B cell (primary cell): ENCODE results near the gene FAM53A. TPM values are rescaled to one million over a fixed set of nuclear protein-coding genes. Genes with fewer than 3 reads are reported as not detected.

Experiments
- ATAC-seq: fragments of 200-7000 bp; cut with Tn5 transposase; one replicate; pipeline ENCODE4 v1.10.0; 2021; ENCODE audit warnings: low read depth, mild to moderate bottlenecking, moderate number of reproducible peaks, moderate library complexity
- CTCF ChIA-PET: fragments of 350-600 bp; sonication (Branson Sonifier 250); formaldehyde crosslinking; loops from one replicate; lab custom pipeline; 2021; ENCODE audit warnings: antibody characterized with exemption, inconsistent platforms; lab: Charles Lee
- POLR2A ChIA-PET: fragments of 350-600 bp; sonication (Branson Sonifier 250); formaldehyde crosslinking; loops from one replicate; lab custom pipeline; 2021; ENCODE audit warnings: antibody characterized with exemption; lab: Charles Lee
- DNase-seq: peaks from one replicate; pipeline ENCODE4 v3.0.0; 2013
- H2AFZ ChIP-seq: 2 replicates; pipeline ENCODE4 v1.6.1; 2012; ENCODE audit warnings: mild to moderate bottlenecking, low read depth, low read length; ENCODE audit not compliant: insufficient read depth, poor library complexity, severe bottlenecking
- H3K27ac ChIP-seq, 2 donors: 1 replicate in 1 of 2; 2 replicates in 1 of 2; pipeline ENCODE4 v1.5.1; 2012 to 2013; ENCODE audit warnings: low read length in 2 of 2, mild to moderate bottlenecking in 2 of 2, moderate library complexity in 1 of 2
- H3K27me3 ChIP-seq, 4 experiments: fragments of 200-600 bp in 1 of 4; sonication (generic) in 1 of 4; replicated peaks in 1 of 4; 1 replicate in 2 of 4; 2 replicates in 2 of 4; pipeline versions ENCODE4 v1.6.1 to v1.7.0; 2013 to 2016; ENCODE audit warnings: low read length in 3 of 4, mild to moderate bottlenecking in 2 of 4, mixed read lengths in 1 of 4, moderate library complexity in 1 of 4; ENCODE audit not compliant: insufficient read depth in 4 of 4, control insufficient read depth in 3 of 4; ENCODE audit errors: control extremely low read depth in 1 of 4
- H3K36me3 ChIP-seq, 2 experiments: replicated peaks in 1 of 2; 1 replicate in 1 of 2; 2 replicates in 1 of 2; pipeline versions ENCODE4 v1.6.1 to v1.7.1; 2013; ENCODE audit warnings: low read length in 1 of 2; ENCODE audit not compliant: insufficient read depth in 2 of 2, control insufficient read depth in 1 of 2; ENCODE audit errors: control extremely low read depth in 1 of 2, extremely low read depth in 1 of 2
- H3K4me1 ChIP-seq, 2 donors: fragments of 200-600 bp in 1 of 2; sonication (generic) in 1 of 2; 1 replicate in 1 of 2; 2 replicates in 1 of 2; pipeline versions ENCODE4 v1.5.1 to v1.6.1; 2013 to 2017; ENCODE audit warnings: low read length in 2 of 2; ENCODE audit not compliant: control insufficient read depth in 2 of 2, insufficient read depth in 2 of 2
- H3K4me2 ChIP-seq: replicated peaks from 2 replicates; pipeline ENCODE3; 2012; ENCODE audit warnings: mild to moderate bottlenecking, low read depth, low read length; ENCODE audit not compliant: poor library complexity, severe bottlenecking
- H3K4me3 ChIP-seq, 5 experiments: fragments of 200-600 bp in 1 of 5; sonication (generic) in 1 of 5; 1 replicate in 3 of 5; 2 replicates in 2 of 5; pipeline versions ENCODE4 v1.5.1 to v1.7.0; 2011 to 2016; ENCODE audit warnings: low read length in 4 of 5, mild to moderate bottlenecking in 4 of 5, low read depth in 2 of 5, control low read depth in 1 of 5, moderate library complexity in 1 of 5; ENCODE audit not compliant: insufficient read depth in 1 of 5; ENCODE audit errors: control extremely low read depth in 1 of 5, extremely low read depth in 1 of 5
- H3K79me2 ChIP-seq: fragments of 200-600 bp; sonication (generic); one replicate; pipeline ENCODE4 v1.6.0; 2016; ENCODE audit warnings: low read length; ENCODE audit not compliant: control insufficient read depth, insufficient read depth
- H3K9ac ChIP-seq: fragments of 200-600 bp; sonication (generic); 2 replicates; pipeline ENCODE4 v1.6.1; 2017; ENCODE audit warnings: mild to moderate bottlenecking, low read length, moderate library complexity
- H3K9me3 ChIP-seq, 3 donors: one replicate each; pipeline versions ENCODE4 v1.6.1 to v1.7.1; 2013; ENCODE audit warnings: low read length in 2 of 3; ENCODE audit not compliant: control insufficient read depth in 2 of 3, insufficient read depth in 1 of 3; ENCODE audit errors: control extremely low read depth in 1 of 3
- H4K20me1 ChIP-seq: 2 replicates; pipeline ENCODE4 v1.6.0; 2012; ENCODE audit warnings: mild to moderate bottlenecking, low read length; ENCODE audit not compliant: insufficient read depth, control insufficient read depth, poor library complexity, severe bottlenecking
- H3K27ac Mint-ChIP-seq: one replicate; pipeline ENCODE4 v1.8.0; 2021; ENCODE audit warnings: mixed read lengths
- H3K27me3 Mint-ChIP-seq: one replicate; pipeline ENCODE4 v1.8.0; 2021; ENCODE audit warnings: mixed read lengths
- H3K4me1 Mint-ChIP-seq: one replicate; pipeline ENCODE4 v1.8.0; 2021; ENCODE audit warnings: mixed read lengths
- H3K4me3 Mint-ChIP-seq: one replicate; pipeline ENCODE4 v1.8.0; 2021; ENCODE audit warnings: mixed read lengths
- H3K9me3 Mint-ChIP-seq: one replicate; pipeline ENCODE4 v1.8.0; 2022; ENCODE audit warnings: mixed read lengths; ENCODE audit not compliant: insufficient read depth
- EZH2 ChIP-seq: IDR thresholded peaks from 2 replicates; pipeline ENCODE4 v1.6.1; 2012; ENCODE audit warnings: borderline replicate concordance, low read depth, mild to moderate bottlenecking, moderate library complexity, low read length; ENCODE audit not compliant: insufficient read depth, poor library complexity, severe bottlenecking
- WGBS: methylation state at CpG from one replicate; pipeline ENCODE4 v1.1.5; 2013; ENCODE audit warnings: missing lambda C conversion rate; ENCODE audit not compliant: insufficient coverage; 5-methylcytosine and 5-hydroxymethylcytosine counted together
- intact Hi-C: fragments of 100-400 bp; cut with micrococcal nuclease; formaldehyde crosslinking; loops from one replicate; pipeline ENCODE4 v1.10.0; 2022
- polyA plus RNA-seq: library from polyadenylated mRNA; depleted of rRNA; stranded (reverse); fragments of >200 nt; gene quantifications from 2 replicates; pipeline ENCODE4 v1.2.3, GENCODE V29; 2012
- total RNA-seq, 2 donors: library from RNA; stranded (reverse); fragments of 120-200 nt in 1 of 2; gene quantifications; 1 replicate in 1 of 2; 2 replicates in 1 of 2; pipeline versions ENCODE4 v1.2.3 to v1.2.4, GENCODE V29; 2013 to 2022
- TF ChIP-seq, protein P1 (sequence below): fragments of 200-600 bp; IDR thresholded peaks from one replicate; pipeline ENCODE4 v1.8.0; 2022; ENCODE audit warnings: antibody characterized with exemption, mild to moderate bottlenecking

Gene FAM53A
- total and polyA plus RNA-seq, 2 donors (not counting 1 experiment from before 2014, with no cell fraction given) = 2.2 to 4.2 TPM

DNA sequence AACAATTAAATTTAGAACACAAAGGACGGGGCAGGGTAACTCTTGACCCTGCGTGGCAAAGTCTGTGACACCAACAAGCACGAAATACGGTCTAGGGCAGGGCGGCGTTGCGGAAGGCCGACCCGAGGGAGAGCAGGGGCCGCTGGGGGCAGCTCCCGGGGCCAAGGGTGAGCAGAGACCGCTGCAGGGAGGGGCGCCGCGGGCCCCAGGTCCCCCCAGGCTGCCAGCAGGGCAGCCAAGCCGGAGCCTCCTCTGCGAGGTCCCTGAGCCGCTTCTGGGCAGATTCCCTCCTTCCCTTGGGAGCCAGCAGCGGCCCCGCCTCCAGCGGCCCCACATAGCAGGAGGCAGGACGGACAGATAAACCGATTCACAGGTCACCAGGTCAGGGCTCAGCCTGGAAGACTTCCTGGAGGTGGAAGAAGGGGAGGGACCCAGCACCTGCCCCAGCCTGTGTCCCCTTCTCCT, 90.2 kb downstream of the FAM53A start:
- no peak for TF ChIP-seq EZH2
- TF ChIP-seq, protein P1, sequence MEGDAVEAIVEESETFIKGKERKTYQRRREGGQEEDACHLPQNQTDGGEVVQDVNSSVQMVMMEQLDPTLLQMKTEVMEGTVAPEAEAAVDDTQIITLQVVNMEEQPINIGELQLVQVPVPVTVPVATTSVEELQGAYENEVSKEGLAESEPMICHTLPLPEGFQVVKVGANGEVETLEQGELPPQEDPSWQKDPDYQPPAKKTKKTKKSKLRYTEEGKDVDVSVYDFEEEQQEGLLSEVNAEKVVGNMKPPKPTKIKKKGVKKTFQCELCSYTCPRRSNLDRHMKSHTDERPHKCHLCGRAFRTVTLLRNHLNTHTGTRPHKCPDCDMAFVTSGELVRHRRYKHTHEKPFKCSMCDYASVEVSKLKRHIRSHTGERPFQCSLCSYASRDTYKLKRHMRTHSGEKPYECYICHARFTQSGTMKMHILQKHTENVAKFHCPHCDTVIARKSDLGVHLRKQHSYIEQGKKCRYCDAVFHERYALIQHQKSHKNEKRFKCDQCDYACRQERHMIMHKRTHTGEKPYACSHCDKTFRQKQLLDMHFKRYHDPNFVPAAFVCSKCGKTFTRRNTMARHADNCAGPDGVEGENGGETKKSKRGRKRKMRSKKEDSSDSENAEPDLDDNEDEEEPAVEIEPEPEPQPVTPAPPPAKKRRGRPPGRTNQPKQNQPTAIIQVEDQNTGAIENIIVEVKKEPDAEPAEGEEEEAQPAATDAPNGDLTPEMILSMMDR = no peak

DNA sequence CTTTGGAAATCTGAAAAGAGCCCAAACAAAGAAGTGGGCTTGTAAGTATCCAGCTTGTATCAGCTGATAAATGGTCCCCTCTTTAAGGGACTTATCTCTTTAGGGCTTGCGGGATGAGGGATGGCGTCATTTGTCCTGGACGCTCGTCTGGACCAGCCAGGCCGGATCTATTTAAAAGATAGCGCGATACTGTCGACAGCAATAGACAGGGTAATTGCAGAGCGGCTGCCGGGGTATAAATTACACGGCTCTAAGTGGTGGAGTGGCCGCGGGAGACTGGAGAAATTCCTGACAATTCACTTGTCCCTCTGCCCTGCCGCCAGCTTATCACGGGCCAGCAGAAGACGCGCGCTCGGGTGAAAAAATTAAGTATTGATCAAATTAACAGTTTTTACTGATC, 90.7 kb downstream of the FAM53A start:
- Histone ChIP-seq H3K4me1 (no peaks in the 10 kb centered on the region), H3K27ac (no peak overlapping the region), H3K36me3 (no peaks in the 10 kb centered on the region), H3K9me3 (peaks cover 5 to 39% (median 20%) of the 10 kb centered on the region in 3 donors), H3K4me3 (no peak overlapping the region), H4K20me1 (no peaks in the 10 kb centered on the region), H3K79me2 (no peaks in the 10 kb centered on the region), H3K4me2 (no peak overlapping the region), H2AFZ (no peak overlapping the region), H3K9ac (no peak overlapping the region), H3K27me3 (peaks cover 0 to 2% (median 0%) of the 10 kb centered on the region in 4 experiments)
- H3K9me3 Mint-ChIP-seq = peaks cover 9% of the 10 kb centered on the region
- H3K4me1 Mint-ChIP-seq = no peaks in the 10 kb centered on the region
- intact Hi-C loops = no loop called here
- 96% methylated on average over 18 of the region's 19 CpGs for WGBS
- DNase-seq (no peak), ATAC-seq (no peak)
- peaks cover 7% of the 10 kb centered on the region for H3K27me3 Mint-ChIP-seq
- POLR2A ChIA-PET = no interaction called here
- CTCF ChIA-PET = no interaction called here
- H3K27ac Mint-ChIP-seq = no peak overlapping the region
- no peak overlapping the region for H3K4me3 Mint-ChIP-seq
- TF ChIP-seq, protein P1 = no peak
- no peak for TF ChIP-seq EZH2

More for the DNA sequence above, 90.2 kb downstream of the FAM53A start:
- CTCF ChIA-PET = no interaction called here
- no peak for DNase-seq
- H3K79me2 ChIP-seq = no peaks in the 10 kb centered on the region
- no peaks in the 10 kb centered on the region for H4K20me1 ChIP-seq
- POLR2A ChIA-PET = no interaction called here
- H3K9me3 Mint-ChIP-seq = peaks cover 7% of the 10 kb centered on the region
- H3K27ac ChIP-seq = no peak overlapping the region
- H3K4me2 ChIP-seq = no peak overlapping the region
- peaks cover 3 to 38% (median 16%) of the 10 kb centered on the region in 3 donors for H3K9me3 ChIP-seq
- no peaks in the 10 kb centered on the region for H3K4me1 ChIP-seq
- no peak for ATAC-seq
- no peak overlapping the region for H2AFZ ChIP-seq
- intact Hi-C loops = no loop called here
- H3K27ac Mint-ChIP-seq = no peak overlapping the region
- peaks cover 0 to 2% (median 0%) of the 10 kb centered on the region in 4 experiments for H3K27me3 ChIP-seq
- no peak overlapping the region for H3K9ac ChIP-seq
- H3K4me3 ChIP-seq = no peak overlapping the region
- no peaks in the 10 kb centered on the region for H3K36me3 ChIP-seq
- WGBS = 89% methylated on average over 19 of the region's 23 CpGs
- no peaks in the 10 kb centered on the region for H3K4me1 Mint-ChIP-seq
- no peak overlapping the region for H3K4me3 Mint-ChIP-seq
- H3K27me3 Mint-ChIP-seq = peaks cover 6% of the 10 kb centered on the region
